GOT3 (cell line): ENCODE measurements around the gene LSM4.
"Not testable (repeated sequence)": the region's sequence is repeated elsewhere in the genome, so short reads cannot be mapped to it uniquely, and the experiment has no call there.

Experiments used
- DNase-seq: peaks from one replicate; lab custom pipeline; 2025; ENCODE audit warnings: mixed read lengths; lab: John Stamatoyannopoulos, UW

Gene LSM4

DNA sequence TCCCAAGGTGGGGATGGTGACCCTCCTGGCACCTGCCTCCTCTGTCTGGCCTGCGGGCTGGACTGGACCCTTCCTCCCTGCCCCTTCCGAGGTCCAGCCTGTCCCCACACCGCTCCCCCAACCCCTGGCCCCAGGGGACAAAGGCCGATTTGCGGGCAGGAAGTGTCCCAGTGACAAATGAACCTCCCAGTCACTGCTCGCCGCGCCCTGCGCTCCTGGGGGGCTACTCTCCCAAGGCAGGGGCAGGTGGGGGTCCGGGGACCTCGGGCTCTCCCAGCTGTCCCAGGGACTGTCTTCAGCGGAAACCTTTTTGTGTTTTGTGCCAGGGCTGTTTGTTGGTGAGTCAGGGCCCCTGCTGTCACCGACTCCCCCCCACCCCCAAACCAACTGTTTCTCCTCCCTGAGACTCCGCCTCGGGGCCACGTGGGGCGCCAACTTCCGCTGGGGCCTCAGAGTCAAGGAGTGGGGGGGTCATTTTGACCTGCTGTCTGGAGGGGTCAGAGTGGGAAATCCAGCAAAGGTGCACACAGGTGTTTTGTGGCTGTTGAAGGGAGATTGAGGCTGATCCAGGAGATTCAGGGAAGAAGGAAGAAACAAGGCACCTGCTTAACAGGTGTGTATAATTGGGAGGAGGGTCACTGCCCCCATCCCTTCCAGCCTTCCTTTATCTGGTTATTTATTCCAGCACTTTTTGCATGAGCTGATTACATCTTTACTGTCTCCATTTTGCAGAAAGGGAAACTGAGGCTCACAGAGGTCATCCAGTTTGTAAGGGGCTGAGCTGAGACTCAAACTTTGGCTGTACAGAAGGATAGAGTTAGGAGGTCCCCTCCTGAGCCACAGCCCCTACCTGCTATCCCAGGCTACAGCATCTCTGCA is 18.4 kb upstream of the LSM4 start:
- no peak for DNase-seq

DNA sequence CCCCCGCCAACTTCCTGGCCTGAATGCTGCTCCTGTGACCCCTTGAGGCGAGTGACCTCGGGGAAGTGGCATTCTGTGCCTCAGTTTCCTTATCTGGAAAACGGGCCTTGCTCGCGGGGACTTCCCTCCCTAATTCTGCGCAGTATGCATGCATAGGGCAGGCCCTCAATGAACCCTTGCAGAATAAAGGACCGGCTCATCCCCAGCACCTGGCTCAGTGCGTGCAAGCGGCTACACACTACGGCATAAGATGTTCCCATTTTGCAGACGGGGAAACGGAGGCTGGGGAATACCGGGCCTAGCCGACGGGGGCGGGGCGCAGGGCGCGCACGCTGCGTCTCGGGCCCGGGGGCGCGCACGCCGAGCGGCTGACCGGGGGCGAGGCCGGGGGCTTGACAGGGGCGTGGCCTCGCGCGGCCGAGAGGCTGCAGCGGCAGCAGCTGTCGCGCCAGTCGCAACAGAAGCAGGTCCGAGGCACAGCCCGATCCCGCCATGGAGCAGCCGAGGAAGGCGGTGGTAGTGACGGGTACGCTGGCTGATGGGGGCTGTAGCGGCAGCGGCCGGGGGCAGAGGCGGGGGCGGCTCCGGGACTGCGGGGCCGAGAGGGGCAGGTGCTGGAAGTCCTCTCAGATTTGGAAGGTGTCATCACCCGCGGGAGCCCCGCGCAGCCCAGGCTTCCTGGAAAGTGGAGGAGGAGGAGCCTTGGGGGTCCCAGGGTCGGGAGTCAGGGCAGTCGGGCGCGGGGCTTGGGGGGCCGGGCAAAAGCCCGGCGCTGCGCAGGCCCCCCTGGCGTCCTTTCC is 17.5 kb upstream of the LSM4 start, which contains the start of gene PGPEP1:
PGPEP1 (plus strand) TSS at position 409 of the 800 bp plus-strand sequence; CDS start at position 493, 84 bp downstream.
- no peak for DNase-seq

- DNase-seq = no peak
Observed at GRCh38 chr19:18339723-18340122, 16.8 kb upstream of the LSM4 start.

GRCh38 chr19:18338541-18338940 is 15.7 kb upstream of the LSM4 start:
- no peak for DNase-seq

GRCh38 chr19:18336121-18336520 is 13.2 kb upstream of the LSM4 start:
- no peak for DNase-seq

- DNase-seq = no peak
Observed at GRCh38 chr19:18333680-18334079, 10.8 kb upstream of the LSM4 start.

DNA sequence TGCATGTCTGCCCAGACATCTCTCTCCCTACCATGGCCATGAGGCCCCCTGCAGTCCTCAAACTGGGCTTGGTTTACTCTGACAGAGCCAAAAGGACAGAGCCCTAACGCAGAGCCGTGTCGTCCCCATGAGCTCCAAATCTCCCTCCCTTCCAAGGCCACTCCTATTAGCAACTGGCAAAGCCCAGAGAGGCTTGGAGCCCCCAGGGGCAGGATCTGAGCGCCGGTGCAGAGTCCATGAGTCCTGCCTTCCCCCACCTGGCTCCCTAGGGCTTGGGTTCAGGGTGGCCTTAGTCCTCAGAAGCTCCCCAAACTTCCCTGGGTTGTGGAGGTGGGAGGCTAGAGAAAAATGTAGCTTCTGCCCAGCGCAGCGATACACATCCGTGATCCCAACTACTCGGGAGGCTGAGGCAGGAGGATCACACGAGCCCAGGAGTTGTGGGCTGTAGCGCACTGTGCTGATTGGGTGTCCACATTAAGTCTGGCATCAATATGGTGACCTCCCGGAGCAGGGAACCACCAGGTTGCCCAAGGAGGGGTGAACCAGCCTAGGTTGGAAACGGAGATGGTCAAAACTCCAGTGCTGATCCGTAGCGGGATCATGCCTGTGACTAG is 10.1 kb upstream of the LSM4 start:
- DNase-seq = no peak

DNA sequence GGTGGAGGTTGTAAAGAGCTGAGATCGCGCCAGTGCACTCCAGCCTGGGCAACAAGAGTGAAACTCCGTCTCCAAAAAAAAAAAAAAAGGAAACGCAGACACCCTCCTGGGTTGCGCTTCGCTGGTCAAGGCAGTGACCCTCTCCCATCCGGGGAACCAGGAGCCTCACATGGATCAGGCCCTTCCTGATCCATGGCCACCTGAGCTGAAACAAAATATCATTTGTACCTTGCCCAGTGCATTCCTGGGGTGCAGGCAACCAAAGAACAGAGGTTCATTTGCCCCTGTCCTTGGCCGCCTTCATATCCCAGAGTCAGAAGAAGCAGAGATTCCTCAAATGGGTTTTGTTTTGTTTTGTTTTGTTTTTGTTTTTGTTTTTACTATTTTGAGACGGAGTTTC is 8.0 kb upstream of the LSM4 start:
- no peak for DNase-seq

DNA sequence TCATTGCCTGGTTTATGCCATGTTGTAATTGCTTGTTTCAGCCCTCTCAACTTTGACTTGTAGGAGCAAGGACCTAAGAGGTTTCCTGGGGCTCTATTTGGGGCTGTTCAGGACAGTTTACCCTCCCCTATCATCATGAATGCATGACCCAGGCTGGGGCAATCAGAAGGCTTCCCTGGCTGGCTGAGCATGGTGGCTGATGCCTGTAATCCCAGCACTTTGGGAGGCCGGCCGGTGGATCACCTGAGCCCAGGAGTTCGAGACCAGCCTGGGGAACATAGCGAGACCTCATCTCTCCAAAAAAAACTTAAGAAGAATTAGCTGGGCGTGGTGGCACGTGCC is 6.1 kb upstream of the LSM4 start:
- DNase-seq = no peak

- DNase-seq = peak; percentile 77
Observed at GRCh38 chr19:18328340-18329034, 5.6 kb upstream of the LSM4 start.

- DNase-seq = no peak
Observed at GRCh38 chr19:18326772-18327171, 3.9 kb upstream of the LSM4 start.

- not testable (repeated sequence) for DNase-seq
Observed at GRCh38 chr19:18324373-18324731, 1.5 kb upstream of the LSM4 start.

DNA sequence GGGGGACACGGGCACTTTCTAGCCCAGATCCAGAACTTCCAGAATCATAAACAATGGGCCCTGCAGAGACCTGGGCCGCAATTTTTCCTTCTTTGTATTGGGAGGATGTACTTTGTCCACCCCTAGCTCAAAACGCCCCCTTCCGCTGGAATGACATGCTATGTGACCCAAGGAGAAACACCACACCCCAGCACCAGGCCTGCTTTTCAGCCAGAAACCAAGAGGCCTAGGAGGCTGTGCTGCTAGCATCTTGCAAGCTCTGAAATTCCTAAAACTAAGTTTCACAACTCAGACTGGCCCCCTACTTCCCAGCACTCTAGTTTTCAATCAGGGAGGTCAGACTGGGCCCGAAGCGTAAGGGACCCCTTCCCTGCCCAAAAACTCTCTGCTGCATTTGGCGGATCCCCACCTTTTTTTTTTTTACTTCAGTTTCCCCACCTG is 538 bp downstream of the LSM4 start:
- no peak for DNase-seq

DNA sequence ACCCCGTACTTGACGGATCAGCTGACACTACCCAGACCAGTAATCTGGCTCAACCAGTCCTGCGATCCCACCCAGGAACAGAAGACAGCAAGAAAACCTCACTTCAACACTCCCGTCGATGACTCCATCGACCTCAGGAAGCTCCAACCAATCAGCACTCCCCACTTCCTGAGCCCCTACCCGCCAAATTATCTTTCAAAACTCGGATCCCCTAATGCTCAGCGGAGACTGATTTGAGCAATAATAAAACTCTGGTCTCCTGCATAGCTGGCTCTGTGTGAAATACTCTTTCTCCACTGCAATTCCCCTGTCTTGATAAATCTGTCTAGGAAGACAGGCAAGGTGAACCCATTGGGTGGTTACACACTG is 1.2 kb downstream of the LSM4 start:
- DNase-seq = no peak

DNA sequence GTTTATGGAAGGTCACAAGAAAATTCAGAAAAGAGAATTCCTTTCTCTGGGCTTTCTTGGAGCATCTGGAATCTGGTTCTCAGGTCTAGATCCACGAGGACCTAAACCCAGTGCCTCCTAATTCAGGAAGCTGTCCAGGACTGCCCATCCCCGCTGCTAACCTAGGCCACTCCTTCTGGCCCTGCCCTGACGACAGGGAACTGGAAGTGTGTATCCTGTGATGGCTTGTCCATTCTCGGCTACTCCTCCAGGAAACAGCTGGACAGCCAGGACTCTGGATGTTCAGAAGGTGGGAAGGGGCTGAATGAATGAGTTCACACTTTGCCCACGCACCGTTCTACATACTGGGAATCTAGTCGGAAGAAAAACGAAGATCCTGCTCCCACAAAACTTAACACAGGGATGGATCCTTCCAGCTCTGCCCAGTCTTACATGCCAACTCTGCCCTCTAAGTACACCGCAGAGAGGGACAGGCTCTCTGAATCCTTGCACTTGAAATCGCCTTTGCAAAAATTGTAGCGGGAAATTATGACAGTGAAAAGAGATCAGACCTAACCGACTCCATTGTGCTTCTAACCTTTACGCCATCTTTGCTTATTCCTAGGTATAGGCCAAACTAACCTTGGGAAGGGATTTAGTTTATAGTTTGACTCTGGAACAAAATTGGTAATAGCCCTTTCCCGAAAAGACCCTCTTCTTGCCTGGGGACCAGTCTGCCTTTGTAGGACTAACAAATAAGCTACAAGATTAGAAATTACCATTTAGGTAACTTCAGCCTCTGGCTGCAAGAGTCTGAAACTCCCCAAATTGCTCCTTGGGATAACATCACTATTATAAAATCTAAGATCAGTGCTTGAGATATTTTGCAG is 1.8 kb downstream of the LSM4 start:
- no peak for DNase-seq

DNA sequence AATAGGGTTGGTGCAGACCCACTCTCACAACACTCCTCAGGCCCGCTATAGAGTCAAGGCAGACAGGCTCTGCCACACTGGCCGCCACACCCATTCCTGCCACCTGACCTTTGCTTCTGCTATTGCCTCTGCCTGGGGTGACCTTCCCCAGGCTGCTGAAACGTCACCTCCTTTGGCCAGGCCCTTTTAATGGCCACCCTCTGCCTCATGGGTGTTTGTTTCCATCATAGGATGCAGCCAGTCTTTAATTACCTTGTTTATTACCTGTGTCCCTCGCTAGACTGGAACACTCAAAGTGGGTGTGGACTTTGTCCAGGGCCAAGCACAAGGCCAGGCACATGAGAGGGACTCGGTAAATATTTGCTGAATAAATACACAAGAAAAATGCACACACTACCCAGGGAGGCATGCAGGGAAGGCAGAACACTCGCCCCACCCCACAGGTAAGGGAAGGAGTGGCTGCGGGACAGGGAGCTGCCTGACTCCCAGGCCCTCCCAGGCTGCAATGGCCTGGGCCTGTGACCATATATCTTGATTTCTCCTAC is 3.2 kb downstream of the LSM4 start:
- DNase-seq = no peak

DNA sequence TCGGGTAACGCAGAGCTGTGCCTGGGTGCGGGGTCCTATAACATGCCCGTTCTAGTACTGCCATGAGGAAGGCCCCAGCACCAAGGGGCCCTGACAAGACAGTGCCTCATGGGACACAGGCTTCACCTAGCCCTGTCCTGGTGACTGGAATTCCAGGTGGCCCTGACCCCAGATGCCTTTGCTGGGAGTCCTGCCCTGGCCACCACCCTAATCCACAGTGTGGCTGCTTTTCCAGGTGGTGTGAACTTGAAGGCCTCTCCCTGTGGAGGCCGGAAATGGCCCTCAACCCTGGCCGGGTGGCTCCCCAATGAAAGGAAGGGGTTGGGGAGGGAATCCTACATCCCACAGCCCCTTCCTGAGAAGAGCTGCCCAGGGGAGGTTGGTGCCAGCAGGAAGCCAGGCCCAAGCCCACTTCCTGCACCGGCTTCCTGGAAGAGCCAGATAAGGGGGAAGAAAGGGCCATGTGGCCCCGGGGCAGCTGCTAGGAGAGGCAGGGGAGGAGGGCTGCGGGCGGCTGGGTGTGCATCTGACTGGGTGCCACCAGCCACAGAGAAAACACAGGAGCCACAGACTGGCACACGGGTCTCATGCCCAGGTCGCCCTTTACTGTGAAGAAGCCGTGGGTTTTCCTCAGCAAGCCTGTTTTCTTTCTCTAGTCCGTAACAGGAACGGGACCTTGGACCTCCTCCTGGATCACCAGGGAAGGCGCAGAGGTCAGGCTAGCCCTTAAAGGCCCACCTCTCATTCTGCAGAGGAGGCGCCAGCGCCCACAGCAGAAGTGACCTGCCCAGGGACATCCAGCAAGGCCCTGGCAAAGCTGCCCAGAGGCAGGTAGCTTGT is 4.7 kb downstream of the LSM4 start:
- no peak for DNase-seq

DNA sequence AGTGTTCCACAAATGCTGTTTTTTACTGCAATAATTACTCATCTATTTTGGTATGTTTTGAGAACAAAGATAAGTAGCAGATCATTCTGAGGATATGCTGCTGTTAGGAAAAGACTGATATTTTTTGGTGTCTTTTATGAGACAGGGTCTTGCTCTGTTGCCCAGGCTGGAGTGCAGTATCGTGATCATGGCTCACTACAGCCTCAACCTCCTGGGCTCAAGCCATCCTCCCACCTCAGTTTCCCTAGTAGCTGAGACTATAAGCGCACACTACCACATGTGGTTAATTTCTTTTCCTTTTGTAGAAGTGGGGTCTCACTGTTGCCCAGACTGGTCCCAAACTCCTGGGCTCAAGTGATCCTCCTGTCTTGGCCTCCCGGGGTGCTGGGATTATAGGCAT is 9.5 kb downstream of the LSM4 start:
- no peak for DNase-seq

DNA sequence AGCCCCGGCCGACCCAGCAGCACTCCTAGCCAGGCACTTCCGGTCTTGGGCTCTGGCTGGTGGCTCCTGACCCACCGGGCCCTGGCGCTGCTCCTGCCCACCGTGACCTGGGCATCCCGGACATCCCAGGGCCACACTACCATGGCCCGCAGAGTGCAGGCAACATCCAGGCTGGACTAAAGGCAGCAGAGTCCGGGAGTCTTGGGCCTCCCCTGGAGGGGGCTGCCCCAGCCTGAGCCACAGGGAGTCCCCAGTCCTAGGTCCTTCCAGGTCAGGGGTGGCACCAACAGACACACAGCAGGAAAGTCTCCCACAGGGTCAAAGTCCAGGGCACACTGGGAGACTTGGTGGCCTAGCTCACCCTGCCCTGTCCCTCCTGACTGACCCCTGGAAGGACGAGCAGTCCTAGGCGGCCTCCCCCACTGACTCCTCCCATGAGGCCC is 10.8 kb downstream of the LSM4 start:
- DNase-seq = no peak

GRCh38 chr19:18311502-18312091 is 11.3 kb downstream of the LSM4 start:
- no peak for DNase-seq
